Measurements from ENCODE around the gene BNC2. TPM values are rescaled to one million over a fixed set of nuclear protein-coding genes. Genes with fewer than 3 reads are reported as not detected.
A peak's percentile ranks its signal among the peaks of the same experiment; 100 is the strongest.
"Not testable (repeated sequence)": the region's sequence is repeated elsewhere in the genome, so short reads cannot be mapped to it uniquely, and the experiment has no call there.

The BNC2 gene
- 10 to 100 TPM in 2 of 4 donors, 1 to 10 TPM in 2; 3.9 to 45.4 (median 13.1) TPM for total RNA-seq

- no peaks in the 10 kb centered on the region for H3K9me3 ChIP-seq
Observed at GRCh38 chr9:16870596-16871335, at the start of gene BNC2. BNC2 (minus strand) TSS chr9:16870670; CDS start chr9:16870648, 22 bp downstream.

GRCh38 chr9:16918920-16919319, 48.5 kb upstream of the BNC2 start:
- Histone ChIP-seq H3K27ac (no peak overlapping the region), H3K36me3 (no peaks in the 10 kb centered on the region), H3K4me3 (no peak overlapping the region), H3K9me3 (no peaks in the 10 kb centered on the region), H3K4me1 (no peaks in the 10 kb centered on the region), H3K27me3 (no peaks in the 10 kb centered on the region)
- TF ChIP-seq CTCF (IDR thresholded peaks at IDR 0.05) (no peak), POLR2A (IDR thresholded peaks at IDR 0.05) (no peak)
- no peak for DNase-seq

More at GRCh38 chr9:16870596-16871335, at the start of gene BNC2:
- TF ChIP-seq CTCF (IDR thresholded peaks at IDR 0.05) (no peak), POLR2A (IDR thresholded peaks at IDR 0.05) (no peak)
- peak within 1 kb of the TSS; percentile 53 to 83 (median 74) for H3K27ac ChIP-seq
- H3K4me1 ChIP-seq, result no peaks in the 10 kb centered on the region
- no peaks in the 10 kb centered on the region for H3K27me3 ChIP-seq
- H3K36me3 ChIP-seq, result no peaks in the 10 kb centered on the region
- DNase-seq, result peak in 2 of 3 donors; percentile 55 to 66
- H3K4me3 ChIP-seq, result peak within 1 kb of the TSS; percentile 32 to 81 (median 65)

GRCh38 chr9:16915126-16915831, 44.8 kb upstream of the BNC2 start:
- Histone ChIP-seq H3K36me3 (no peaks in the 10 kb centered on the region), H3K27me3 (no peaks in the 10 kb centered on the region), H3K4me3 (no peak overlapping the region), H3K9me3 (no peaks in the 10 kb centered on the region), H3K4me1 (no peaks in the 10 kb centered on the region), H3K27ac (no peak overlapping the region)
- no peak for TF ChIP-seq CTCF (IDR thresholded peaks at IDR 0.05)
- TF ChIP-seq POLR2A (IDR thresholded peaks at IDR 0.05), result no peak
- no peak for DNase-seq

- Histone ChIP-seq H3K4me3 (no peak overlapping the region), H3K27me3 (no peaks in the 10 kb centered on the region), H3K9me3 (no peaks in the 10 kb centered on the region), H3K4me1 (no peaks in the 10 kb centered on the region), H3K27ac (no peak overlapping the region), H3K36me3 (no peaks in the 10 kb centered on the region)
- no peak for TF ChIP-seq CTCF (IDR thresholded peaks at IDR 0.05)
- no peak for TF ChIP-seq POLR2A (IDR thresholded peaks at IDR 0.05)
- DNase-seq, result no peak
Observed at GRCh38 chr9:16912197-16912596, 41.7 kb upstream of the BNC2 start.

GRCh38 chr9:16908206-16908605, 37.7 kb upstream of the BNC2 start:
- not testable (repeated sequence) for H3K4me1 ChIP-seq, H3K27ac ChIP-seq, DNase-seq, H3K4me3 ChIP-seq, H3K27me3 ChIP-seq, H3K9me3 ChIP-seq, H3K36me3 ChIP-seq

GRCh38 chr9:16904655-16905054, 34.2 kb upstream of the BNC2 start:
- Histone ChIP-seq H3K27ac (no peak overlapping the region), H3K36me3 (no peaks in the 10 kb centered on the region), H3K4me3 (no peak overlapping the region), H3K9me3 (no peaks in the 10 kb centered on the region), H3K27me3 (no peaks in the 10 kb centered on the region), H3K4me1 (no peaks in the 10 kb centered on the region)
- no peak for TF ChIP-seq POLR2A (IDR thresholded peaks at IDR 0.05)
- no peak for TF ChIP-seq CTCF (IDR thresholded peaks at IDR 0.05)
- no peak for DNase-seq

All from Peyer's patch (tissue), 4 donors.